Prostate gland (tissue), 2 donors: Measurements from ENCODE around the gene STXBP6. TPM values are rescaled to one million over a fixed set of nuclear protein-coding genes. Genes with fewer than 3 reads are reported as not detected.

Experiments used
- DNase-seq: peaks from one replicate; pipeline ENCODE4 v3.0.0-alpha.2; 2019; ENCODE audit warnings: low spot score
- H3K27ac ChIP-seq, 2 donors: fragments of 200-600 bp; sonication (generic); 2 replicates each; pipeline ENCODE4 v1.5.1; 2017 to 2019
- H3K27me3 ChIP-seq: fragments of 200-600 bp; sonication (generic); replicated peaks from 2 replicates; pipeline ENCODE4 v1.5.1; 2019; ENCODE audit not compliant: insufficient read depth
- H3K36me3 ChIP-seq, 2 donors: fragments of 200-600 bp; sonication (generic); 1 replicate in 1 of 2; 2 replicates in 1 of 2; pipeline versions ENCODE4 v1.5.1 to v1.8.1; 2017 to 2019
- H3K4me1 ChIP-seq: fragments of 200-600 bp; sonication (generic); replicated peaks from 2 replicates; pipeline ENCODE4 v1.5.1; 2019
- H3K4me3 ChIP-seq, 2 donors: fragments of 200-600 bp; sonication (generic); 2 replicates each; pipeline ENCODE4 v1.5.1; 2017 to 2019
- H3K9me3 ChIP-seq: fragments of 200-600 bp; sonication (generic); 2 replicates; pipeline ENCODE4 v1.5.1; 2017
- POLR2A ChIP-seq: fragments of 450-650 bp; IDR thresholded peaks from one replicate; pipeline ENCODE4 v1.6.1; 2016; ENCODE audit warnings: antibody characterized with exemption, mild to moderate bottlenecking
- POLR2AphosphoS5 ChIP-seq: sonication (generic); formaldehyde crosslinking; IDR thresholded peaks from one replicate; pipeline ENCODE4 v1.6.1; 2017; ENCODE audit warnings: antibody characterized with exemption
- WGBS: methylation state at CpG from one replicate; pipeline ENCODE4 v1.1.5; 2018; 5-methylcytosine and 5-hydroxymethylcytosine counted together
- intact Hi-C: fragments of 100-400 bp; cut with DNase I; formaldehyde crosslinking; loops from one replicate; pipeline ENCODE4 v1.14.2; 2022
- total RNA-seq, 2 donors: library from RNA; depleted of rRNA; stranded (reverse); fragments of >200 nt; gene quantifications; one replicate each; pipeline ENCODE4 v1.1.0, GENCODE V29; 2016
- TF ChIP-seq, protein P1 (sequence below), 4 experiments: fragments of 200-600 bp in 2 of 4; fragments of 450-650 bp in 2 of 4; sonication (generic) in 2 of 4; IDR thresholded peaks; 1 replicate in 3 of 4; 2 replicates in 1 of 4; pipeline ENCODE4 v1.5.1; 2016 to 2019; ENCODE audit warnings: antibody characterized with exemption in 4 of 4, mild to moderate bottlenecking in 2 of 4, moderate library complexity in 2 of 4

STXBP6 gene
- total RNA-seq, 2 donors from 2014 or later: 12.4 to 32.3 TPM

DNA sequence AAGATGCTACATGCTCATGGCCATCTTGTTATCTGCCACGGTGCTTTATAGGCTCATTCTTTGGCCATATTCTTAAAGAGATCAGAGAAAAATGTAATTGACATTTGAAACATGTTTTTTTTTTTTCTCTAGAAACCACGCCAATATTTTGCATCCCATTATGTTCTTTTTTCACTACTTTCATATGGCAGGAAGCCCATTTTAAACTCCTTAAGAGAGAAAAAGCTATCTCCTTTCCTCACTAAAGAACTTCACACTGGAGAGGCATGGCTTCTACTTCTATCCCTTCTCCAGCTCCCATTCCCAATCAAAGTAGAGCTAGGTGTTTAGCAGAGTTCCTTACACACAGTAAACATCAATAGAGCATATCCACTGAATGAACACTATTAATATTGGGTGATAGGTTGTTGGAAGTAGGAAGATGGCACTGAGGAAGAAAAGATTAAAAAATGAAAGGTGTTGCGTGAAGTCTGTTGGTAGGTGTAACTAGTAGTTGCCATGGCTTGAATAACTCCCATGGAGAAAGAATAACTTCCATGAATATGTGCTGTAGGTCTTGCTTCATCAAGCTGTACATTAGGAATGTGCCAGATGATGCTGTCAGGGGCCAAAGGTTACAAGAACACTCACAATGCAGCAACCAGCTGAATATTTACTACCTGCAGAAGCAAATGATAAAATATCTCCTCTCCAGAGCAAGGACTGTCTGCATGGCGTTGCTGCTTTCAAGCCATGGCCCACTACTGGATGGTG, 178.8 kb downstream of the STXBP6 start:
- no peak overlapping the region for H3K27ac ChIP-seq

DNA sequence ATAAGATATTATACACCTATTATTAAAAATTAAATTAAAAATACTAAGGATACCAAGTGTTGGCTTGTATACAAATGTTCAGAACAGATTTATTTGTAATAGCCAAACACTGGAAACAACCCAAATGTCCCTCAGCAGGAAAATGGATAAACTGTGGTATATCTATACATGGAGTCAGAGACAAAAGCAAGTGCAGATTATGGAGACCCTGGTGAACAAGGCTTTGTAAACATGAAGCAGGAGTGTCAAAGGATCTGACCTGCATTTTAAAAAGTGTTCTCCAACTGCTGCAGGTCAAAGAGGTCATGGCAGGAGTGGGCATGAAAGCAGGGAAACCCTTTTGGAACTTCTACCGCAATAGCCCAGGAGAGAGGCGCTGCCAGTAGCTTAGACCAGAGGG, 181.6 kb downstream of the STXBP6 start:
- 100% methylated on average over 2 of the region's 2 CpGs for WGBS
- DNase-seq: no peak
- Histone ChIP-seq H3K9me3 (no peaks in the 10 kb centered on the region), H3K27ac (no peak overlapping the region), H3K4me1 (no peaks in the 10 kb centered on the region), H3K27me3 (no peaks in the 10 kb centered on the region), H3K36me3 (no peaks in the 10 kb centered on the region), H3K4me3 (no peak overlapping the region)
- intact Hi-C loops: no loop called here
- TF ChIP-seq POLR2A (no peak), POLR2AphosphoS5 (no peak)
- TF ChIP-seq, protein P1, sequence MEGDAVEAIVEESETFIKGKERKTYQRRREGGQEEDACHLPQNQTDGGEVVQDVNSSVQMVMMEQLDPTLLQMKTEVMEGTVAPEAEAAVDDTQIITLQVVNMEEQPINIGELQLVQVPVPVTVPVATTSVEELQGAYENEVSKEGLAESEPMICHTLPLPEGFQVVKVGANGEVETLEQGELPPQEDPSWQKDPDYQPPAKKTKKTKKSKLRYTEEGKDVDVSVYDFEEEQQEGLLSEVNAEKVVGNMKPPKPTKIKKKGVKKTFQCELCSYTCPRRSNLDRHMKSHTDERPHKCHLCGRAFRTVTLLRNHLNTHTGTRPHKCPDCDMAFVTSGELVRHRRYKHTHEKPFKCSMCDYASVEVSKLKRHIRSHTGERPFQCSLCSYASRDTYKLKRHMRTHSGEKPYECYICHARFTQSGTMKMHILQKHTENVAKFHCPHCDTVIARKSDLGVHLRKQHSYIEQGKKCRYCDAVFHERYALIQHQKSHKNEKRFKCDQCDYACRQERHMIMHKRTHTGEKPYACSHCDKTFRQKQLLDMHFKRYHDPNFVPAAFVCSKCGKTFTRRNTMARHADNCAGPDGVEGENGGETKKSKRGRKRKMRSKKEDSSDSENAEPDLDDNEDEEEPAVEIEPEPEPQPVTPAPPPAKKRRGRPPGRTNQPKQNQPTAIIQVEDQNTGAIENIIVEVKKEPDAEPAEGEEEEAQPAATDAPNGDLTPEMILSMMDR (IDR thresholded peaks at IDR 0.05): no peak

More for the DNA sequence above, 178.8 kb downstream of the STXBP6 start:
- no peaks in the 10 kb centered on the region for H3K9me3 ChIP-seq
- no peaks in the 10 kb centered on the region for H3K27me3 ChIP-seq
- DNase-seq: no peak
- H3K4me1 ChIP-seq: no peaks in the 10 kb centered on the region
- intact Hi-C loops: no loop called here
- TF ChIP-seq POLR2AphosphoS5: no peak
- TF ChIP-seq, protein P1 (IDR thresholded peaks at IDR 0.05): no peak
- TF ChIP-seq POLR2A: no peak
- WGBS: 64% methylated on average over 4 of the region's 4 CpGs
- H3K4me3 ChIP-seq: no peak overlapping the region
- no peaks in the 10 kb centered on the region for H3K36me3 ChIP-seq

DNA sequence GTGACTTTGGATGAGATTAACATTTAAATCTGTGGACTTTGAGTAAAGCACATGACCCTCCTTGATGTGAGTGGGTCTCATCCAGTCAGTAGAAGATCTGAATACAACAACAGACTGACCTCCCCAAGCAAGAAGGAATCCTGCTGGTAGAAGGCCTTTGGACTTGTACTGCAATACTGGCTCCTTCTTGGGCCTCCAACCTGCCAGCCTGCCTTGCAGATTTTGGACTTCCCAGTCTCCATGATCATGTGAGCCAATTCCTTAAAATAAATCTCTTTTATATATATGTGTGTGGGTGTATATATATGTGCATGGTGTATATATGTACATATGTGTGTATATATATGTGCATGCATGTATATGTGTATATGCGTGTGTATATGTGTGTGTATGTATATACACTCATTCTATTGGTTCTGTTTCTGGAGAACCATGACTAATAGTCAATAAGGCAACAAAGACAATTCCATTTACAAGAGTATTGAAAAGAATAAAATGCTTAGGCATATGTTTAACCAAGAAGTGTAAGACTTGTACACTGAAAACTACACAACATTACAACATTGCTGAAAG, 183.8 kb downstream of the STXBP6 start:
- Histone ChIP-seq H3K4me3 (no peak overlapping the region), H3K4me1 (no peaks in the 10 kb centered on the region), H3K27ac (no peak overlapping the region), H3K9me3 (no peaks in the 10 kb centered on the region), H3K27me3 (no peaks in the 10 kb centered on the region), H3K36me3 (no peaks in the 10 kb centered on the region)
- TF ChIP-seq POLR2A (no peak), POLR2AphosphoS5 (no peak)
- TF ChIP-seq, protein P1 (IDR thresholded peaks at IDR 0.05): no peak
- intact Hi-C loops: no loop called here
- WGBS: 100% methylated on average over 1 of the region's 1 CpG
- no peak for DNase-seq

DNA sequence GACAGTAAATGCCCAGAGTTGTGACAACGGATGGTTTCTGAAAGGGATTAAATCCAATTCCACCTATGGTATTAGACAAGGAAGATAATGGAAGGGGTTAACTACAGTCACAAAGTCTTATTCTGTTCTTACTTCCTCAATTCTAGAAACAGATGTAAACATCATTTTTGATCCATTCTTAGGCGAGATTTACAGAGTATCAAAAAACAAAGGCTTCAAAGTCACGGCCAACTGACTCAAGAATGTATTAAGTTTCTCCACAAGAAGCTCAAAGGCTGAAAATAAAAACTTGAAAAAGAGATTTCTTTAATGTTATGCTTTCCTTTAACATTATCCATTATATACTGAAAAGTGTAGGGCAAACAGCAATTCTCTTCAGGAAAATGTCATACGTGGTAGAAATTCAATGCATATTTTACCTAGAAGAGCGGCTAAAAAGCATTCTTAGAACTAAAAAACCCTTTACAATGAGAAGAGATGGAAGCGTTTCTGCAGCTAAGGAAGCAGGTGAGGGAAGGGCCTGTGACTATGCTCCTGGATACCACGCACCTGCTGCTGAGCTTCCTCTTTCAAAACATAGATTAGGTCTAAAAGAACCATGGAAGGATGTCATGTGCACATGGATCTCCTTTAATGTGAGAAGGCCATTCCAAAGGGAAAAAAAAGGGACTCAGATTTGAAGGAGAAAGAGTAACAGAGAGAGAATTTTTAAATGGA, 185.8 kb downstream of the STXBP6 start:
- WGBS: 45% methylated on average over 7 of the region's 7 CpGs
- H3K27ac ChIP-seq: no peak overlapping the region
- no peak for DNase-seq
- TF ChIP-seq, protein P1 (IDR thresholded peaks at IDR 0.05): no peak
- TF ChIP-seq POLR2AphosphoS5 (no peak), POLR2A (no peak)
- no peaks in the 10 kb centered on the region for H3K36me3 ChIP-seq
- H3K4me1 ChIP-seq: no peaks in the 10 kb centered on the region
- no peak overlapping the region for H3K4me3 ChIP-seq
- intact Hi-C loops: no loop called here
- H3K9me3 ChIP-seq: no peaks in the 10 kb centered on the region
- H3K27me3 ChIP-seq: no peaks in the 10 kb centered on the region
